ENCODE results near the gene INPPL1.
A peak's percentile ranks its signal among the peaks of the same experiment; 100 is the strongest.
"Not testable (repeated sequence)": the region's sequence is repeated elsewhere in the genome, so short reads cannot be mapped to it uniquely, and the experiment has no call there.

The INPPL1 gene

DNA sequence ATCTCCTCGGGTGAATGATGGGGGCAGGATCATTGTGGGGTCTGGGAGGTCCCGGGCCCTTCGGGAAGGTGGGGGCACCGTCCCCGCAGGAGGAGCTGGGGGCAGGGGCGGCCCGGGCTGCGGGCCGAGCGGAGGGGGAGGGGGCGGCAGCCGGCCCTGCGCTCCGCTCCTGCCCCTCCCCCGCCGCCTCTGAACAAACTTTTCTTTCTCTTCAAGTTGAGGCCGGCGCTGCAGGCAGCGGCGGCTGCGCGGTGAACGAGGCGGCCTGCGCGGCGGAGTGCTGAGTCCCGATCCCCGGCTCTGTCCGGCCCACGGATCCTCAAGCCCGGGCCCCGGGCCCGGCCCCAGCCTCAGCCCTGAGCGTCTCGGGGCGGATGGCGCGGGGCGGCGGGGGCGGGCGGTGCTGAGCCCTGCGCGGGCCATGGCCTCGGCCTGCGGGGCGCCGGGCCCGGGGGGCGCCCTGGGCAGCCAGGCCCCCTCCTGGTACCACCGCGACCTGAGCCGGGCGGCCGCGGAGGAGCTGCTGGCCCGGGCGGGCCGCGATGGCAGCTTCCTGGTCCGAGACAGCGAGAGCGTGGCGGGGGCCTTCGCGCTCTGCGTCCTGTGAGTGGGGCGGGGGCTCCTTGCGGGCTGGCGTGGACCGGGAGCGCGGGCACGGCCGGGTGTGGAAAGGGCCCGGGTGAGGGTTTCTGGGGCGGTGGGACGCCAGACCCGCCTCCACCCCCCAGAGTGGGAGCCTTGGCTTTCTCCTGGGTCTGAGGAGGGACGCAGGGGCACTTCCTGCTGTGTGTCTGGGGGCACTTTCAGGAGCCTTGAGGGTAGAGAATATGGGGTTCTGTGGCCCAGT is at the start of gene INPPL1:
Gene INPPL1 (plus strand): TSS at position 204 of the 847 bp plus-strand sequence. CDS start 218 bp downstream, at position 422.
- DNase-seq (ENCODE audit: low read depth), result peak; percentile 28

DNA sequence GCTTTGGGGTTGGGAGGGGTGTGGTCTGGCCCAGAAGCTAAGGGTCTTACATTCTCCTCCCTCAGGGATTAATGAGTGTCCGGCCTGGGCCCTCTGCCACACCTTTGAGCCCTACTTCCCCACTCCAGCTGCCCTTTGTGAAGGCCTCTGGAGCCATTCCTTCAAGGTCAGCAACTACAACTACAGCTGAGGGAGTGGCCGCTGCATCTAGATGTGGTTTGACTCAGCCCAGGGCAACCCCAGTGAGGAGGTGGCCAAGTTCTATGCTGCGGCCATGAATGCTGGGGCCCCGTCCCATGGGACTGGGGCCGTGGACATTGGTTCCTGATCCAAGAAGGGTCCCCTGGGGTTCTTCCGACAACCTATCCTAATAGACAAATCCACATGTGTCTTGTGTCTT is 46.9 kb upstream of the INPPL1 start:
- no peak for DNase-seq (ENCODE audit: low read depth)

DNA sequence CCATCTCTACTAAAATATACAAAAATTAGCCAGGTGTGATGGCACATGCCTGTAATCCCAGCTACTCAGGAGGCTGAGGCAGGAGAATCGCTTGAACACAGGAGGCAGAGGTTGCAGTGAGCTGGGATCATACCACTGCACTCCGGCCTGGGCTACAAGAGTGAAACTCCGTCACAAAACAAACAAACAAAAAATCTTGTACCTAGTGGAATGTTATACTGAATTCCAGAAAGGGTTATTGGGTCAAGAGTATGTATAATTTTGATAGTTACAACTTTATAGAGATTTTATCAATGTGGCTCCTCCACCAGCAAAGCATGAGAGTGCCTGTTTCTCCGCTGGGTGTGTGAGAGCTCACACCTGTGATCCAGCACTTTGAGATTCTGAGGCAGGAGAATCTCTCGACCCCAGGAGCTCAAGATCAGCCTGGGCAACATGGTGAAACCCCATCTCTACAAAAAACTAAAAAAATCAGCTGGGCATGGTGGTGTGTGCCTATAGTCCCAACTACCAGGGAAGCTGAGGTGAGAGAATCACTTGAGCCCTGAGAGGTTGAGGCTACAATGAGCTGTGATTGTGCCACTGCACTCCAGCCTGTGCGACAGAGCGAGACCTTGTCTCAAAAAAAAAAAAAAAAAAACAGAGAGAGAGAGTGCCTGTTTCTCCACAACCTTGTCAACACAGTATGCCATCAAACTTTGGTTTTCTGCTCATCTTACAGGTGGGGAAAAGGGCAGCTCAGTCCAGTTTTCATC is 45.3 kb upstream of the INPPL1 start:
- DNase-seq (ENCODE audit: low read depth), result no peak

- DNase-seq (ENCODE audit: low read depth), result no peak
These were observed 44.7 kb upstream of the INPPL1 start for GRCh38 chr11:72179804-72180396.

GRCh38 chr11:72180892-72181552 is 43.5 kb upstream of the INPPL1 start:
- DNase-seq (ENCODE audit: low read depth), result not testable (repeated sequence)

- DNase-seq (ENCODE audit: low read depth), result not testable (repeated sequence)
These were observed 43.0 kb upstream of the INPPL1 start for GRCh38 chr11:72181553-72181958.

- no peak for DNase-seq (ENCODE audit: low read depth)
These were observed 36.3 kb upstream of the INPPL1 start for GRCh38 chr11:72188267-72188666.

DNA sequence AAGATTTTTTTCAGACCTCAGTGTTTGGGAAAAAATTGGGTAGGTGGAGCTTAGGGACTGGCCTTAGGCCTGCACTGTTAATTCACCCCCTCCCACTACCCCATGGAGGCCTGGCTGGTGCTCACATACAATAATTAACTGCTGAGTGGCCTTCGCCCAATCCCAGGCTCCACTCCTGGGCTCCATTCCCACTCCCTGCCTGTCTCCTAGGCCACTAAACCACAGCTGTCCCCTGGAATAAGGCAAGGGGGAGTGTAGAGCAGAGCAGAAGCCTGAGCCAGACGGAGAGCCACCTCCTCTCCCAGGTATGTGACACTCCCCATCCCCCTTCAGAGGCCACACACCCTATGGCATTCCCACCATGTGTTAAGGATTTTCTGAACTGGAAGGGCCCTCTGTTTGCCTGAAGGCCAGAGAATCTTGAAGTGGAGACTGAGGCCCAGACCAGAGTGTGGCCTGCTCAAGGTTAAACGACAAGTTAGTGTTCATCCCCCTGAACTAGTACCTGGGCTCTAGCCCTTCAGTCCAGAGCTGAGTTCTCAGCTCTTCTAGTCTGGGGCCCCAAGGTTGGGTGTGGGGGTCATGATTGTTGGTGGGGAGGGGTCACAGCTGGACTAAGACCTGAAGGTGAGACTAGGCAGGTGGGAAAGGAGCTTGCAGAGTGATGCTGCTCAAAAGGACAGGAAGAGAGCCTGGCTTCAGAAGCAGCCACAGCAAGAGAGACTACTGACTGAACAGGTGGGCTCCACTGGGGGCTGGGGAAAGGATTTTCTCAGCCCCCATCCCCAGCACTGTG is 34.9 kb upstream of the INPPL1 start:
- DNase-seq (ENCODE audit: low read depth), result no peak

DNA sequence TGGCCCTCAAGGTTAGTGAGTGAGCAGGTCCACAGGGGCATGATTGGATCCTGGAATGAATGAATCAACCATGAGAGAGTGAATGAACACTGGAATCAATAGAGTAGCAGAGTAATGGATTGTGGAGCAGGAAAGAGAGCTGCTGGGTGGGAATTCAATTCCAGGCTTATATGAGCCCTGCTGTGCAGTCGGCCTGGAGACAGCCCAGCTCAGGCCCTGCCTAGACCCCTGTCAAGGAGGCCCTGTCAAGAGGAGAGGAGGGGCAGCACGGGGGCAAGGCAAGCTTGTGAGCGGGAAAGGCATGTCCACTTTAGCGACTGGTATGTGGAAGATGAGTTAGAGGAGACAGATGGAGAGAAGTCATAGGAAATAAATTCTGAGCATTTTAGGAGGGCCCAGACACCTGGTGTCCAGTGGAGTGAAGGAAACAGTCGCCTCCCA is 33.9 kb upstream of the INPPL1 start:
- DNase-seq (ENCODE audit: low read depth), result no peak

DNA sequence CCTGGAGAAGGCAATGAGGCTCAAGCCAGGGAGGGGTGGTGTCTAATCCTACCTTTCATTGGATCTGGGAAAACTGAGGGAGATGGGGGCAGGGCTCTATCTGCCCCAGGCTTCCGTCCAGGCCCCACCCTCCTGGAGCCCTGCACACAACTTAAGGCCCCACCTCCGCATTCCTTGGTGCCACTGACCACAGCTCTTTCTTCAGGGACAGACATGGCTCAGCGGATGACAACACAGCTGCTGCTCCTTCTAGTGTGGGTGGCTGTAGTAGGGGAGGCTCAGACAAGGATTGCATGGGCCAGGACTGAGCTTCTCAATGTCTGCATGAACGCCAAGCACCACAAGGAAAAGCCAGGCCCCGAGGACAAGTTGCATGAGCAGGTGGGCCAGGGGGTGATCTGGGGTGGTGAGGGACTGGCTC is 32.6 kb upstream of the INPPL1 start, which contains the start of gene FOLR1:
Gene FOLR1 (plus strand): TSS at position 180 of the 421 bp plus-strand sequence. CDS start 34 bp downstream, at position 214.
- no peak for DNase-seq (ENCODE audit: low read depth)

GRCh38 chr11:72195518-72196270 is 28.9 kb upstream of the INPPL1 start:
- DNase-seq (ENCODE audit: low read depth), result no peak

DNA sequence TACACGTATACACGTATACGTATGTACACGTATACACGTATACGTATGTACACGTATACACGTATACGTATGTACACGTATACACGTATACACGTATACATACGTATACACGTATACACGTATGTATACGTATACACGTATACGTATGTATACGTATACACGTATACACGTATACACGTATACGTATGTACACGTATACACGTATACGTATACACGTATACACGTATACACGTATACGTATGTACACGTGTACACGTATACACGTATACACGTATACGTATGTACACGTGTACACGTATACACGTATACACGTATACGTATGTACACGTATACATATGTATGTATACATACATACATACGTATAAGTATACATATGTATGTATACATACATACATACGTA is 23.1 kb upstream of the INPPL1 start:
- not testable (repeated sequence) for DNase-seq (ENCODE audit: low read depth)

DNA sequence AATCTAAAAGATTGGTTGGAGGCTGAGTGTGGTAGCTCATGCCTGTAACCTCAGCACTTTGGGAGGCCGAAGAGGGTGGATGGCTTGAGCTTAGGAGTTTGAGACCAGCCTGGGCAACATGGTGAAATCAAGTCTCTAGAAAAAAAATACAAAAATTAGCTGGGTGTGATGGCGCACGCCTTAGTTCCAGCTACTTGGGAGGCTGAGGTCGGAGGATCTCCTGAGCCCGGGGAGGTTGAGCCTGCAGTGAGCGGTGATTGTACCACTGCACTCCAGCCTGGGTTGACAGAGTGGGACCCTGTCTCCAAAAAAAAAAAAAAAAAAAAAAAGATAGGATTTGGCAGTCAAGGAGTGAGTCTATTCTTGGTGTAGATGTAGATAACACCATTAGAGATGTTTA is 22.0 kb upstream of the INPPL1 start:
- no peak for DNase-seq (ENCODE audit: low read depth)

- DNase-seq (ENCODE audit: low read depth), result no peak
These were observed 21.4 kb upstream of the INPPL1 start for GRCh38 chr11:72203163-72203562.

GRCh38 chr11:72204886-72205285 is 19.7 kb upstream of the INPPL1 start:
- no peak for DNase-seq (ENCODE audit: low read depth)

DNA sequence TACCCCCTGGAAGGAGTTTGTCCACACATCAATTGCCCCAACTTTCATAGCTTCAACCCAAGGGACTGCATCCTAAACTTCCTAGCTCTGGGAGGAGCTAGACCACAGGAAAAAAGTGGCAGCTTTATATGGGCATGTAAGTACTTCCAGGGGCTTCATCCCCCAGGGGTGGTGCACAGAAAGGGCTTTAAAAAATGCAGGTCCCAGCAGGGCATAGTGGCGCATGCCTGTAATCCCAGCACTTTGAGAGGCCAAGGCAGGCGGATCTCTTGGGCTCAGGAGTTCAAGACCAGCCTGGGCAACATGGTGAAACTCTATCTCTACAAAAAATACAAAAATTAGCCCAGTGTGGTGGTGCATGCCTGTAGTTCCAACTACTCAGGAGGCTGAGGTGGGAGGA is 17.8 kb upstream of the INPPL1 start:
- DNase-seq (ENCODE audit: low read depth), result not testable (repeated sequence)

DNA sequence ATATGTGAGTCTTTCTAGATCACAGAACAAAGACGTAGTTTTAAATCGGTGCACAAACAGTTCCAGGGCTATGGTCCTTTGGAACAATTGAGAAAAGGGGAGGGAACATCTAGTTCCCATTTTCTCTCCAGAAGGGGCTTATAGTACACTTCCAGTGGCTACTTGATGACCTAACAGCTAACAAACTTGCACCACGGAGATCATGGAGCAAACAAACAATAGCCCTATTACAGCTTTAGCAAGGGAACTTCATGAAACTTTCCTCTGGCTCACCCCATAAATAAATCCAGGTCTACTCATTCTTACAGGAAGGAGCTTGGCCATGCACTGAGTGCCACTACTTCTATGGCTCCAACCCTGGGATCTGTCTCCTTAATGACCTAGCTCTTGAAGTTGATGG is 16.3 kb upstream of the INPPL1 start:
- no peak for DNase-seq (ENCODE audit: low read depth)

DNA sequence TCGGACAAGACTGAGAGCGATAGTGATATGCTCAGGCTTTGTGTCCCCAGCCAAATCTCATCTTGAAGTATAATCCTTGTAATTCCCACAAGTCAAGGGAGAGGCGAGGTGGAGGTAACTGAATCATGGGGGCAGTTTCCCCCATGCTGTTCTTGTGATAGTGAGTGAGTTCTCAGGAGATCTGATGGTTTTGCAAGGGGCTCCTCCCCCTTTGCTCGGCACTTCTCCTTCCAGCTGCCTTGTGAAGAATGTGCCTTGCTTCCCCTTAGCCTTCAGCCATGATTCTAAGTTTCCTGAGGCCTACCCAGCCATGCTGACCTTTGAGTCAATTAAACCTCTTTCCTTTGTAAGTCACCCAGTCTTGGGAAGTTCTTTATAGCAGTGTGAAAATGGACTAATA is 15.5 kb upstream of the INPPL1 start:
- DNase-seq (ENCODE audit: low read depth), result no peak

DNA sequence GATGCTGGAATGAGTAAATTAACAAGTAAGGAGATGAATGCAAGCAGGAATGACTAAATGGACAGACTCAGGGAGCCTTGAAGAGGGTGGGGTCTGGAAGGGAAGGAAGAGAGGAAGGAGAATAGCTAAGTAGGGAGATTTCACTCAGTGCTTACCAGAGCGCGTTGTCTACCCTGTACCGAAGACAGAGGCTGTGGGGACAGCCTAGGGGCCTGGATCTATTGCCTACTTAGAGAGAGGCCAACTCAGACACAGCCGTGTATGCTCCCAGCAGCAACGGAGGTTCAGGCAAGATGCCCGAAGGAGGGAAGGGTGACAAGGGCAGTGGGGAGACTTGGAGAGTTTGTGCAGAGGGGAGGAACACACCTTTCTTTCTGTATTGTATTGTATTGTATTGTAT is 7.9 kb upstream of the INPPL1 start, which contains the start of gene FOLR2:
Gene FOLR2 (plus strand): TSS at position 157 of the 400 bp plus-strand sequence. CDS start 1,791 bp downstream, outside the sequence.
- no peak for DNase-seq (ENCODE audit: low read depth)

- no peak for DNase-seq (ENCODE audit: low read depth)
These were observed 6.7 kb upstream of the INPPL1 start for GRCh38 chr11:72217841-72218240.
